Ascending aorta (tissue), 2 donors: ENCODE data around the gene HARS1. TPM values are rescaled to one million over a fixed set of nuclear protein-coding genes. Genes with fewer than 3 reads are reported as not detected.
"Not testable (repeated sequence)": the region's sequence is repeated elsewhere in the genome, so short reads cannot be mapped to it uniquely, and the experiment has no call there.

ENCODE experiments used
- DNase-seq, 2 donors: peaks; one replicate each; pipeline ENCODE4 v3.0.0-alpha.2; 2019; ENCODE audit warnings: low spot score in 2 of 2
- H3K27ac ChIP-seq, 2 donors: fragments of 200-600 bp; sonication (generic); one replicate each; pipeline ENCODE4 v1.5.1; 2016 to 2017; ENCODE audit warnings: mild to moderate bottlenecking in 1 of 2
- H3K27me3 ChIP-seq: fragments of 200-600 bp; sonication (generic); one replicate; pipeline ENCODE4 v1.5.1; 2017
- H3K36me3 ChIP-seq, 2 donors: fragments of 200-600 bp; sonication (generic); one replicate each; pipeline ENCODE4 v1.5.1; 2016
- H3K4me1 ChIP-seq, 2 donors: fragments of 200-600 bp; sonication (generic); one replicate each; pipeline ENCODE4 v1.5.1; 2016 to 2017; ENCODE audit warnings: mild to moderate bottlenecking in 1 of 2
- H3K4me3 ChIP-seq, 2 donors: fragments of 200-600 bp; sonication (generic); one replicate each; pipeline ENCODE4 v1.5.1; 2016 to 2017; ENCODE audit warnings: mild to moderate bottlenecking in 1 of 2
- H3K9me3 ChIP-seq, 2 donors: fragments of 200-600 bp; sonication (generic); one replicate each; pipeline ENCODE4 v1.5.1; 2016
- intact Hi-C: fragments of 100-400 bp; cut with DNase I; formaldehyde crosslinking; loops from one replicate; pipeline ENCODE4 v1.15.1; 2023
- total RNA-seq: library from RNA; depleted of rRNA; stranded (reverse); fragments of >200 nt; gene quantifications from one replicate; pipeline ENCODE4 v1.1.0, GENCODE V29; 2016
- TF ChIP-seq, protein P1 (sequence below), 3 experiments: fragments of 200-600 bp in 2 of 3; fragments of 450-650 bp in 1 of 3; sonication (generic) in 2 of 3; IDR thresholded peaks; one replicate each; pipeline ENCODE4 v1.5.1; 2016 to 2019; ENCODE audit warnings: antibody characterized with exemption in 3 of 3, mild to moderate bottlenecking in 1 of 3, moderate library complexity in 1 of 3

Gene HARS1
- total RNA-seq, 1 donor from 2014 or later, result 68.6 TPM

GRCh38 chr5:140627972-140628371 lies 63.2 kb downstream of the HARS1 start:
- Histone ChIP-seq H3K9me3 (no peaks in the 10 kb centered on the region), H3K27ac (no peak overlapping the region), H3K4me3 (no peak overlapping the region), H3K27me3 (no peaks in the 10 kb centered on the region), H3K36me3 (no peaks in the 10 kb centered on the region), H3K4me1 (peaks cover 0 to 2% of the 10 kb centered on the region in 2 donors)
- DNase-seq, result no peak
- TF ChIP-seq, protein P1, sequence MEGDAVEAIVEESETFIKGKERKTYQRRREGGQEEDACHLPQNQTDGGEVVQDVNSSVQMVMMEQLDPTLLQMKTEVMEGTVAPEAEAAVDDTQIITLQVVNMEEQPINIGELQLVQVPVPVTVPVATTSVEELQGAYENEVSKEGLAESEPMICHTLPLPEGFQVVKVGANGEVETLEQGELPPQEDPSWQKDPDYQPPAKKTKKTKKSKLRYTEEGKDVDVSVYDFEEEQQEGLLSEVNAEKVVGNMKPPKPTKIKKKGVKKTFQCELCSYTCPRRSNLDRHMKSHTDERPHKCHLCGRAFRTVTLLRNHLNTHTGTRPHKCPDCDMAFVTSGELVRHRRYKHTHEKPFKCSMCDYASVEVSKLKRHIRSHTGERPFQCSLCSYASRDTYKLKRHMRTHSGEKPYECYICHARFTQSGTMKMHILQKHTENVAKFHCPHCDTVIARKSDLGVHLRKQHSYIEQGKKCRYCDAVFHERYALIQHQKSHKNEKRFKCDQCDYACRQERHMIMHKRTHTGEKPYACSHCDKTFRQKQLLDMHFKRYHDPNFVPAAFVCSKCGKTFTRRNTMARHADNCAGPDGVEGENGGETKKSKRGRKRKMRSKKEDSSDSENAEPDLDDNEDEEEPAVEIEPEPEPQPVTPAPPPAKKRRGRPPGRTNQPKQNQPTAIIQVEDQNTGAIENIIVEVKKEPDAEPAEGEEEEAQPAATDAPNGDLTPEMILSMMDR (IDR thresholded peaks at IDR 0.05), result no peak
- intact Hi-C loops, result no loop called here

- DNase-seq, H3K27ac ChIP-seq, H3K4me3 ChIP-seq, H3K9me3 ChIP-seq, H3K4me1 ChIP-seq, intact Hi-C loops, H3K36me3 ChIP-seq, H3K27me3 ChIP-seq: not testable (repeated sequence)
These were observed 66.3 kb downstream of the HARS1 start for GRCh38 chr5:140624886-140625285.

Other genes with a start within 250 kb of the HARS1 start
- 4.0 TPM for gene EIF4EBP3, start 143.7 kb downstream of the HARS1 start, total RNA-seq
- 47.3 TPM for gene SRA1, start 133.9 kb downstream of the HARS1 start, total RNA-seq
- gene APBB3, start 126.8 kb downstream of the HARS1 start, total RNA-seq, result 47.3 TPM
- 46.2 TPM for gene SLC35A4, start 126.5 kb downstream of the HARS1 start, total RNA-seq
- 122 TPM for gene CD14, start 58.2 kb downstream of the HARS1 start, total RNA-seq
- 87.7 TPM for gene TMCO6, start 51.9 kb downstream of the HARS1 start, total RNA-seq
- gene NDUFA2, start 43.7 kb downstream of the HARS1 start, total RNA-seq, result 122 TPM
- 130 TPM for gene IK, start 43.5 kb downstream of the HARS1 start, total RNA-seq
- 10.1 TPM for gene WDR55, start 26.5 kb downstream of the HARS1 start, total RNA-seq
- gene DND1, start 17.8 kb downstream of the HARS1 start, total RNA-seq, result 3.5 TPM
- 10.7 TPM for gene HARS2, start 85 bp upstream of the HARS1 start, total RNA-seq
- 15.5 TPM for gene ZMAT2, start 9.1 kb upstream of the HARS1 start, total RNA-seq
- not detected for gene PCDHA1, start 94.8 kb upstream of the HARS1 start, total RNA-seq
- not detected for gene PCDHA2, start 103.5 kb upstream of the HARS1 start, total RNA-seq
- not detected for gene PCDHA3, start 109.7 kb upstream of the HARS1 start, total RNA-seq
- not detected for gene PCDHA4, start 115.7 kb upstream of the HARS1 start, total RNA-seq
- not detected for gene PCDHA5, start 130.2 kb upstream of the HARS1 start, total RNA-seq
- not detected for gene PCDHA6, start 136.6 kb upstream of the HARS1 start, total RNA-seq
- gene PCDHA7, start 142.9 kb upstream of the HARS1 start, total RNA-seq, result not detected
- gene PCDHA8, start 149.8 kb upstream of the HARS1 start, total RNA-seq, result not detected
- not detected for gene PCDHA9, start 157.0 kb upstream of the HARS1 start, total RNA-seq
- gene PCDHA10, start 164.5 kb upstream of the HARS1 start, total RNA-seq, result 2.0 TPM
- gene PCDHA11, start 177.6 kb upstream of the HARS1 start, total RNA-seq, result not detected
- not detected for gene PCDHA12, start 183.9 kb upstream of the HARS1 start, total RNA-seq
- gene PCDHA13, start 190.8 kb upstream of the HARS1 start, total RNA-seq, result 0.21 TPM
- 0.32 TPM for gene PCDHAC1, start 234.9 kb upstream of the HARS1 start, total RNA-seq